GM21529 (cell line): Measurements from ENCODE around the gene CA6.
"Not testable (repeated sequence)": the region's sequence is repeated elsewhere in the genome, so short reads cannot be mapped to it uniquely, and the experiment has no call there.

Experiments
- ATAC-seq: cut with Tn5 transposase; IDR thresholded peaks from one replicate; pipeline ENCODE4 v1.9.1; 2021; ENCODE audit not compliant: unreplicated experiment

CA6 gene

GRCh38 chr1:8945568-8945967, at the start of gene CA6:
CA6 (plus strand) TSS chr1:8945868; CDS start chr1:8945887, 19 bp downstream.
- ATAC-seq: no peak

- not testable (repeated sequence) for ATAC-seq
These were observed 48.9 kb upstream of the CA6 start for GRCh38 chr1:8896775-8897174.

GRCh38 chr1:8897505-8897904, 48.2 kb upstream of the CA6 start:
- not testable (repeated sequence) for ATAC-seq

- ATAC-seq: not testable (repeated sequence)
These were observed 47.2 kb upstream of the CA6 start for GRCh38 chr1:8898418-8898817.

- no peak for ATAC-seq
These were observed 46.6 kb upstream of the CA6 start for GRCh38 chr1:8899046-8899445.

- ATAC-seq: not testable (repeated sequence)
These were observed 45.0 kb upstream of the CA6 start for GRCh38 chr1:8900684-8901083.

- no peak for ATAC-seq
These were observed 42.9 kb upstream of the CA6 start for GRCh38 chr1:8902765-8903164.

GRCh38 chr1:8903410-8903809, 42.3 kb upstream of the CA6 start:
- ATAC-seq: no peak

GRCh38 chr1:8903908-8904650, 41.6 kb upstream of the CA6 start:
- no peak for ATAC-seq

- ATAC-seq: no peak
These were observed 40.0 kb upstream of the CA6 start for GRCh38 chr1:8905582-8906191.

GRCh38 chr1:8908388-8909151, 37.1 kb upstream of the CA6 start:
- no peak for ATAC-seq

GRCh38 chr1:8910331-8910730, 35.3 kb upstream of the CA6 start:
- ATAC-seq: no peak

- no peak for ATAC-seq
These were observed 34.8 kb upstream of the CA6 start for GRCh38 chr1:8910914-8911313.

GRCh38 chr1:8911416-8912309, 34.0 kb upstream of the CA6 start:
- ATAC-seq: no peak

- ATAC-seq: no peak
These were observed 32.2 kb upstream of the CA6 start for GRCh38 chr1:8913457-8913856.

- no peak for ATAC-seq
These were observed 31.2 kb upstream of the CA6 start for GRCh38 chr1:8914466-8914865.

- no peak for ATAC-seq
These were observed 30.2 kb upstream of the CA6 start for GRCh38 chr1:8915446-8915845.

- ATAC-seq: not testable (repeated sequence)
These were observed 28.1 kb upstream of the CA6 start for GRCh38 chr1:8917536-8917935.

GRCh38 chr1:8922962-8923361, 22.7 kb upstream of the CA6 start:
- ATAC-seq: no peak

GRCh38 chr1:8925406-8925805, 20.3 kb upstream of the CA6 start:
- ATAC-seq: no peak

- no peak for ATAC-seq
These were observed 19.7 kb upstream of the CA6 start for GRCh38 chr1:8925960-8926359.
